ENCODE data around the gene FAM162A. TPM values are rescaled to one million over a fixed set of nuclear protein-coding genes. Genes with fewer than 3 reads are reported as not detected.

Gene FAM162A
- total and polyA plus RNA-seq, 9 donors = 29.8 to 117 (median 64.9) TPM

- TF ChIP-seq CTCF (IDR thresholded peaks at IDR 0.05) = no peak
- TF ChIP-seq EP300 (IDR thresholded peaks at IDR 0.05) = no peak
- TF ChIP-seq POLR2A (IDR thresholded peaks at IDR 0.05) = no peak
- no peak for DNase-seq
- Histone ChIP-seq H3K27me3 (no peaks in the 10 kb centered on the region), H3K36me3 (no peaks in the 10 kb centered on the region), H3K27ac (no peak overlapping the region), H3K4me3 (no peak overlapping the region), H3K9me3 (no peaks in the 10 kb centered on the region), H3K4me1 (ENCODE audit: insufficient read depth) (no peaks in the 10 kb centered on the region)
- 79 to 95% (median 91%) methylated on average over 1 of the region's 1 CpG for WGBS, 3 donors
- intact Hi-C loops (cut with DNase I) = loop anchor here in 1 of 4 donors (10.0 kb wide), 1 partner anchor 288 kb away; the partner anchor contains the start of gene PARP14
Observed at GRCh38 chr3:122397201-122397600, 13.2 kb downstream of the FAM162A start.

- no peaks in the 10 kb centered on the region for H3K36me3 ChIP-seq
- DNase-seq = no peak
- no peaks in the 10 kb centered on the region for H3K4me1 ChIP-seq (ENCODE audit: insufficient read depth)
- TF ChIP-seq CTCF (IDR thresholded peaks at IDR 0.05) (no peak), EP300 (IDR thresholded peaks at IDR 0.05) (no peak), POLR2A (IDR thresholded peaks at IDR 0.05) (no peak)
- no peaks in the 10 kb centered on the region for H3K9me3 ChIP-seq
- H3K27ac ChIP-seq = no peak overlapping the region
- intact Hi-C loops (cut with DNase I) = loop anchor here in 1 of 4 donors (10.0 kb wide), 1 partner anchor 286 kb away; the partner anchor contains the start of gene PARP14
- no peaks in the 10 kb centered on the region for H3K27me3 ChIP-seq
- 91 to 96% (median 92%) methylated on average over 2 of the region's 2 CpGs for WGBS, 3 donors
- no peak overlapping the region for H3K4me3 ChIP-seq
Observed at GRCh38 chr3:122398920-122399319, 14.9 kb downstream of the FAM162A start.

DNA sequence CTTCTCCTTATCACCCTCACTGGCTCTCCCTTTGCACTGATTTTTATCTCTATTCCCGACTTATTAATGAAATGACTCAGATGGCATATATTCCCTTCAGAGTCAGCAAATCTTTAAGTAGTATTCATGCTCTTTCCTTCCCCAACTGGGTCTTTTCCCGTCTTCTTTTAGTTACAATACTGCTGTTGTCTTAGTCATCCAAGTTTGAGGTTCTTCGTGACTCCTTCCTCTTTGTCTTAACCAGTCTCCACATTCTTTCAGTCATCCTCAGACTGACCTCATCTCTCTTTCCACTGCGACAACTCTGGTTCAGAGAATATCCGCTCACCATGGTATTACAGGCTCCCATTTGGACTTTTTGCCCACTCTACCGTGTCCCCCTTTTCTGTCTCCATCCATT is 19.5 kb downstream of the FAM162A start:
- Histone ChIP-seq H3K27ac (no peak overlapping the region), H3K4me3 (no peak overlapping the region), H3K27me3 (no peaks in the 10 kb centered on the region), H3K36me3 (no peaks in the 10 kb centered on the region), H3K4me1 (ENCODE audit: insufficient read depth) (no peaks in the 10 kb centered on the region), H3K9me3 (no peaks in the 10 kb centered on the region)
- TF ChIP-seq POLR2A (IDR thresholded peaks at IDR 0.05) (no peak), CTCF (IDR thresholded peaks at IDR 0.05) (no peak), EP300 (IDR thresholded peaks at IDR 0.05) (no peak)
- no peak for DNase-seq
- WGBS, 3 donors = 88 to 93% (median 92%) methylated on average over 6 of the region's 6 CpGs
- intact Hi-C loops (cut with DNase I) = no loop called here

- TF ChIP-seq EP300 (IDR thresholded peaks at IDR 0.05) (no peak), POLR2A (IDR thresholded peaks at IDR 0.05) (no peak), CTCF (IDR thresholded peaks at IDR 0.05) (no peak)
- intact Hi-C loops (cut with DNase I) = no loop called here
- DNase-seq = no peak
- Histone ChIP-seq H3K27ac (no peak overlapping the region), H3K27me3 (no peaks in the 10 kb centered on the region), H3K9me3 (no peaks in the 10 kb centered on the region), H3K4me1 (ENCODE audit: insufficient read depth) (no peaks in the 10 kb centered on the region), H3K36me3 (no peaks in the 10 kb centered on the region), H3K4me3 (no peak overlapping the region)
- WGBS, 3 donors = 89 to 92% (median 91%) methylated on average over 3 of the region's 3 CpGs
Observed at GRCh38 chr3:122405015-122405414, 21.0 kb downstream of the FAM162A start.
